K562 (cell line): ENCODE data around the gene TENT4B. TPM values are rescaled to one million over a fixed set of nuclear protein-coding genes. Genes with fewer than 3 reads are reported as not detected.

Experiments used
- ATAC-seq: fragments of 200-7000 bp; cut with Tn5 transposase; 3 replicates; pipeline ENCODE4 v1.9.1; 2020; ENCODE audit warnings: moderate library complexity
- BruUV-seq: library from RNA; stranded (reverse); fragments of 400-500 nt; replicated peaks from 2 replicates; lab custom pipeline; 2021; lab: Mats Ljungman, UMichigan
- CTCF ChIA-PET: fragments of 300-600 bp; formaldehyde crosslinking; extraction: SDS; loops from one replicate; lab custom pipeline; 2021; ENCODE audit warnings: low intra/inter-chr PET ratio; lab: Yijun Ruan, JAX
- POLR2A ChIA-PET: fragments of 300-600, 350-650 bp; sonication (Branson Sonifier 250); formaldehyde crosslinking; extraction: SDS; loops from one replicate; lab custom pipeline; 2021; ENCODE audit warnings: antibody characterized with exemption, inconsistent platforms; lab: Yijun Ruan, JAX
- DNase-seq, 4 experiments: peaks; one replicate each; pipeline versions ENCODE4 v3.0.0 to v3.0.0-alpha.2; 2011 to 2018; ENCODE audit warnings: low spot score in 3 of 4, mixed read lengths in 3 of 4; ENCODE audit errors: extremely low read depth in 1 of 4
- FAIRE-seq: peaks from 2 replicates; lab custom pipeline; 2011; peaks lifted over from hg19 to GRCh38; lab: Jason Lieb, UNC
- H2AFZ ChIP-seq: 2 replicates; pipeline ENCODE4 v1.6.0; 2011; ENCODE audit warnings: low read depth, low read length, control low read depth, inconsistent platforms
- H3K27ac ChIP-seq: fragments of 200-600 bp; 3 replicates; pipeline ENCODE4 v1.8.0; 2011; ENCODE audit warnings: low read depth, mild to moderate bottlenecking, control low read depth, inconsistent platforms, low read length, moderate library complexity, mixed read lengths; ENCODE audit errors: extremely low read depth
- H3K27me3 ChIP-seq, 2 experiments: fragments of 300-600 bp in 1 of 2; 2 replicates in 1 of 2; 3 replicates in 1 of 2; pipeline versions ENCODE4 v1.6.0 to v1.8.0; 2011; ENCODE audit warnings: inconsistent platforms in 2 of 2, low read length in 2 of 2, mild to moderate bottlenecking in 1 of 2, mixed read lengths in 1 of 2, moderate library complexity in 1 of 2; ENCODE audit not compliant: control insufficient read depth in 2 of 2, insufficient read depth in 2 of 2
- H3K36me3 ChIP-seq: fragments of 300-600 bp; 3 replicates; pipeline ENCODE4 v1.8.0; 2011; ENCODE audit warnings: mild to moderate bottlenecking, low read length, inconsistent platforms; ENCODE audit not compliant: control insufficient read depth, insufficient read depth
- H3K4me1 ChIP-seq, 2 experiments: fragments of 200-600 bp in 1 of 2; replicated peaks in 1 of 2; 2 replicates in 1 of 2; 3 replicates in 1 of 2; pipeline versions ENCODE4 v1.5.1 to v1.8.0; 2011; ENCODE audit warnings: inconsistent platforms in 2 of 2, low read length in 2 of 2, mild to moderate bottlenecking in 1 of 2, mixed read lengths in 1 of 2, moderate library complexity in 1 of 2; ENCODE audit not compliant: control insufficient read depth in 2 of 2, insufficient read depth in 2 of 2
- H3K4me2 ChIP-seq: 2 replicates; pipeline ENCODE4 v1.6.1; 2011; ENCODE audit warnings: low read length, control low read depth, inconsistent platforms, mixed read lengths; ENCODE audit not compliant: insufficient read depth
- H3K4me3 ChIP-seq: fragments of 200-600 bp; sonication (generic), shearing (Covaris generic); 2 replicates; pipeline ENCODE4 v1.5.1; 2016; ENCODE audit warnings: control low read depth, inconsistent platforms
- H3K79me2 ChIP-seq: fragments of 200-600 bp; 3 replicates; pipeline ENCODE4 v1.8.0; 2011; ENCODE audit warnings: low read length, inconsistent platforms; ENCODE audit not compliant: control insufficient read depth, insufficient read depth
- H3K9ac ChIP-seq, 2 experiments: 2 replicates each; pipeline versions ENCODE4 v1.6.0 to v1.6.1; 2011; ENCODE audit warnings: low read depth in 2 of 2, low read length in 2 of 2, control low read depth in 1 of 2, inconsistent platforms in 1 of 2, mild to moderate bottlenecking in 1 of 2, mixed read lengths in 1 of 2; ENCODE audit not compliant: insufficient read depth in 1 of 2
- H3K9me1 ChIP-seq: one replicate; pipeline ENCODE4 v1.6.0; 2011; ENCODE audit warnings: inconsistent platforms, mild to moderate bottlenecking, low read length, moderate library complexity; ENCODE audit not compliant: control insufficient read depth, insufficient read depth
- H3K9me3 ChIP-seq: replicated peaks from 2 replicates; pipeline ENCODE4 v1.5.1; 2011; ENCODE audit warnings: low read depth, low read length, inconsistent platforms; ENCODE audit not compliant: control insufficient read depth, insufficient read depth
- H4K20me1 ChIP-seq: replicated peaks from 2 replicates; pipeline ENCODE4 v1.6.1; 2011; ENCODE audit warnings: low read length, inconsistent platforms, mixed read lengths; ENCODE audit not compliant: control insufficient read depth, insufficient read depth
- MCM2 ChIP-seq: fragments of 450-650 bp; IDR thresholded peaks from 2 replicates; pipeline ENCODE4 v1.6.1; 2017; ENCODE audit warnings: low read depth, mild to moderate bottlenecking
- NCOA6 ChIP-seq: fragments of 450-650 bp; IDR thresholded peaks from 2 replicates; pipeline ENCODE4 v1.6.1; 2017; ENCODE audit warnings: mild to moderate bottlenecking
- SAFB ChIP-seq: fragments of 200-400 bp; formaldehyde crosslinking; IDR thresholded peaks from 2 replicates; pipeline ENCODE4 v1.6.1; 2017; ENCODE audit warnings: low read depth, low read length, borderline replicate concordance
- SMARCB1 ChIP-seq: IDR thresholded peaks from 2 replicates; pipeline ENCODE4 v1.6.1; 2011; ENCODE audit warnings: improper control_type of control experiment, low read depth; ENCODE audit not compliant: insufficient read length
- SP2 ChIP-seq: IDR thresholded peaks from 2 replicates; pipeline ENCODE4 v1.6.1; 2011; ENCODE audit warnings: mild to moderate bottlenecking, low read depth, low read length, moderate library complexity; ENCODE audit not compliant: poor library complexity, severe bottlenecking; ENCODE audit errors: extremely low read depth
- TCFL5 ChIP-seq: fragments of 250-450 bp; sonication (Bioruptor Pico); conservative IDR thresholded peaks from 2 replicates; pipeline ENCODE4 v1.6.1; 2021; ENCODE audit warnings: mild to moderate bottlenecking, moderate library complexity, matching md5 sums
- ZNF57 ChIP-seq: fragments of 450-650 bp; formaldehyde crosslinking; IDR thresholded peaks from 2 replicates; pipeline ENCODE4 v1.4.0; 2020; ENCODE audit warnings: mild to moderate bottlenecking, moderate library complexity
- WGBS: fragments of 100-300 bp; shearing (Covaris generic); methylation state at CpG from one replicate; pipeline ENCODE4 v1.1.6; 2016; ENCODE audit warnings: low coverage, mixed read lengths; ENCODE audit not compliant: insufficient coverage; ENCODE audit errors: missing lambda C conversion rate; 5-methylcytosine and 5-hydroxymethylcytosine counted together
- in situ Hi-C: fragments of 300-500 bp; cut with MboI; formaldehyde crosslinking; loops from 4 replicates; pipeline ENCODE4 v1.15.0; 2018; ENCODE audit warnings: inconsistent platforms, mixed read lengths
- intact Hi-C: fragments of 100-400 bp; cut with micrococcal nuclease; formaldehyde crosslinking; loops from 2 replicates; pipeline ENCODE4 v1.14.2; 2022
- polyA plus RNA-seq, 8 experiments: library from polyadenylated mRNA; depleted of rRNA in 4 of 8; stranded (reverse) in 5 of 8; unstranded in 3 of 8; fragments of >200 nt; fragmentation: Nextera tagmentation in 2 of 8; fragmentation: Illumina TruSeq in 1 of 8; extraction: Ambion mirVana in 2 of 8; extraction: Trizol in 1 of 8; gene quantifications; 2 replicates each; pipeline versions ENCODE4 v1.2.1 to v1.2.3, GENCODE V29; 2011 to 2014; ENCODE audit warnings: inconsistent platforms in 1 of 8, missing spikeins in 1 of 8
- total RNA-seq, 7 experiments: library from RNA; depleted of rRNA in 6 of 7; stranded (reverse); fragments of >200 nt in 6 of 7; fragmentation: Illumina TruSeq in 2 of 7; extraction: Trizol in 2 of 7; gene quantifications; 2 replicates each; pipeline versions ENCODE4 v1.2.1 to v1.2.3, GENCODE V29; 2011 to 2021; ENCODE audit warnings: low replicate concordance in 1 of 7

TENT4B gene
- total and polyA plus RNA-seq, 9 of the 15 experiments (the other 6 are each of a cell fraction or from before 2014, with no cell fraction given) = 5.2 to 8.4 (median 7.0) TPM

- intact Hi-C loops (no loop called here), in situ Hi-C loops (no loop called here)
- Histone ChIP-seq H3K9me3 (no peaks in the 10 kb centered on the region), H3K4me3 (no peak overlapping the region), H3K79me2 (peaks cover 98% of the 10 kb centered on the region), H3K36me3 (peaks cover 46% of the 10 kb centered on the region), H3K4me2 (no peak overlapping the region), H3K9me1 (peaks cover 9% of the 10 kb centered on the region), H3K4me1 (peaks cover 41 to 63% of the 10 kb centered on the region in 2 experiments), H2AFZ (no peak overlapping the region), H3K27me3 (no peaks in the 10 kb centered on the region), H3K27ac (no peak overlapping the region), H3K9ac (no peak overlapping the region), H4K20me1 (peaks cover 40% of the 10 kb centered on the region)
- CTCF ChIA-PET = no interaction called here
- POLR2A ChIA-PET = no interaction called here
- FAIRE-seq = no peak
- TF ChIP-seq TCFL5 (CRISPR knock-in tag) = no peak
- TF ChIP-seq ZNF57 (CRISPR knock-in tag) = no peak
- TF ChIP-seq SP2 = no peak
- TF ChIP-seq SAFB = no peak
- TF ChIP-seq SMARCB1 = no peak
- TF ChIP-seq NCOA6 = no peak
- no peak for TF ChIP-seq MCM2
- no peak for ATAC-seq
- no TSS peak for BruUV-seq
- DNase-seq = no peak
- WGBS = 100% methylated on average over 2 of the region's 2 CpGs
Observed at GRCh38 chr16:50276326-50276640, 123.2 kb downstream of the TENT4B start.
